Stimulated activated CD4-positive, alpha-beta T cell treated with anti-CD3 and anti-CD28 coated beads, TNF-alpha, amount 100 ng/mL, for 48 hours (primary cell): Measurements from ENCODE around the gene MMAB.

Experiments used
- DNase-seq, 3 donors: peaks; one replicate each; pipeline ENCODE4 v3.0.0-alpha.2; 2020; ENCODE audit warnings: low read depth in 3 of 3

The MMAB gene

GRCh38 chr12:109538191-109538863 is 35.0 kb downstream of the MMAB start:
- no peak for DNase-seq

- DNase-seq: no peak
These were observed 36.2 kb downstream of the MMAB start for GRCh38 chr12:109537136-109537535.

DNA sequence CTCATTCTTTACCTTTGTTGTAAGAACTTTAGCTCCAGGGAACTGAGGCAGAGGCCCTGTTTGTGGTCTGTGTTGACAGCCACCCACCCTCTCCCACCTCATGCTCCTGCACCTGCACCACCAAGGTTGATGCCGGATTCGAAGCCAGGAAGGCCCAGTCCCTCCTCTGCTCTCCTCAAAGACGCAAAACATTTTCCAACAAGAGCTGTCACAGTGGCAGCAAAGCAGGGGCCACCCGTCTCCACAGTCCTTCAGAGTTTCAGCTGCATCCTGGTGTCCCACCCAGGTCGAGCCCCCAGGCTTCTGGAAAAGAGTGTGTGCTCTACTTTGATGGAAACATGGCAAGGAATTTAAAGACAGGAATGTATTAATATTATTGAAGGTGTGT is 37.4 kb downstream of the MMAB start:
- DNase-seq: no peak

DNA sequence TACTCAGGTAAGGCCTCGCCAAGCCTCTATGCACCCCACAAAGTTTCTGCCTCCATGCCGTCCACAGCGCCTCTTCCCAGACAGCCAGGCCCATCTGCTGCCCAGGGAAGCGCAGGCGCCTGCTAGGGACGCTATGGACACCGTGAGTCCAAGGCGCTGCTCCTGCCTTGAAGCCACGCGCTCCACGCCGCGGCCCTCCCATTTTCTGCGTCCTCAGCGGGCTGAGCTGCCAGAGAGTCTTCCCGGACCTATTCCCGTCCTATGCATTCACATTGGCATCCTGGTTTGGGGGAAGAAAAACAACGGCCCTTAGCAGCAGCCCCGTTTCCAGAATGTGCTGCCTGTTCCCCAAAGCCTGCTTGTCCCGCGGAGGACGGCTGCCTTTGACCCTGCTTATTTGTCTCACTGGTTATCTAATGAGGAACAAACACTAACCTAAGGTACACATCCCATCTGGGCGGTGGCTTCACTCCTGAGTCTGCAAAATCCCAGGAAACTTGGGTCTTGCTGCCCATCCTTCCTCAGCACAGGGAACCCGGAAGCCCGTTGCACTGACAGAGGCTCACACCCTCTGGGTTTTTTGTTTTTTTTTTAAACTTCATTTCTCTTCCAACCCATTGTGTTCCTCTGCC is 38.0 kb downstream of the MMAB start:
- DNase-seq: no peak

GRCh38 chr12:109534456-109534855 is 38.8 kb downstream of the MMAB start:
- DNase-seq: no peak

GRCh38 chr12:109533487-109533740 is 39.9 kb downstream of the MMAB start:
- no peak for DNase-seq

DNA sequence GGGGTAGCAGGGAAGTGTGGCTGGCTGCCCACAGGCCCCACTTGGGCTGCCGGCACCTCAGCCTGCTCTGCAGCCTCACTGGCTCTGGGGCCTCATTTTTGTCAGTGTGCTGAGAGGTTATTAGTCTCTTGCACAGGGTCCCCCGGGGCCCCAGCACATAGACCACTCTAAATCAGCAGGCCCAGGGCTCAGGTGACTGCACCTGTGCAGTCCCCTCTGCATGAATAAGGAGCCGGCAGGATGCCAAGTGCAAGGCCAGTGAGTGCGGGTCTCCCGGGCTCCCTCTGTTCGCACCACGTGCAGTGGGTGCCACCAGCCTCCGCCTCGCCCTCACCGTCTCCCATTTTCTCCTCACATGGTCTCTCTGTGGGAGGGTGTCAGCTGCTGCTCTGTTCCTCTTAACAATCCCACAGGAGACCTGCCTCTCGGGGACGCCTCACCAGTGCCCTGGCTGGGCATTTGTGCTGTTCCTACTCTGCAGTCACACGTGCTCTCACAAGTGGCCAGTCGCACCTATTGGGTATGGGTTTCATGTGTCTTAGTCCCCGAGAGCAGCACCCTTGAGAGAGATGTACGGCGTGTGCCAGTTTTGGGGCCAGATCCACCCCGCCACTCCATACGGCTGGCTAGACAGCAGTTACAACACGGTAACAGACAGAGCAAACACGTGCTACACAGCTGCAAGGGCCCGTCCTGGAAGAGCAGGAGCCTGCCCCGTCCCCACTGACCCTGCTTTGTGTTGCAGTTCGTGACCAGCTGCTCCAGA is 40.4 kb downstream of the MMAB start:
- DNase-seq: no peak

- no peak for DNase-seq
These were observed 41.9 kb downstream of the MMAB start for GRCh38 chr12:109531411-109531810.

DNA sequence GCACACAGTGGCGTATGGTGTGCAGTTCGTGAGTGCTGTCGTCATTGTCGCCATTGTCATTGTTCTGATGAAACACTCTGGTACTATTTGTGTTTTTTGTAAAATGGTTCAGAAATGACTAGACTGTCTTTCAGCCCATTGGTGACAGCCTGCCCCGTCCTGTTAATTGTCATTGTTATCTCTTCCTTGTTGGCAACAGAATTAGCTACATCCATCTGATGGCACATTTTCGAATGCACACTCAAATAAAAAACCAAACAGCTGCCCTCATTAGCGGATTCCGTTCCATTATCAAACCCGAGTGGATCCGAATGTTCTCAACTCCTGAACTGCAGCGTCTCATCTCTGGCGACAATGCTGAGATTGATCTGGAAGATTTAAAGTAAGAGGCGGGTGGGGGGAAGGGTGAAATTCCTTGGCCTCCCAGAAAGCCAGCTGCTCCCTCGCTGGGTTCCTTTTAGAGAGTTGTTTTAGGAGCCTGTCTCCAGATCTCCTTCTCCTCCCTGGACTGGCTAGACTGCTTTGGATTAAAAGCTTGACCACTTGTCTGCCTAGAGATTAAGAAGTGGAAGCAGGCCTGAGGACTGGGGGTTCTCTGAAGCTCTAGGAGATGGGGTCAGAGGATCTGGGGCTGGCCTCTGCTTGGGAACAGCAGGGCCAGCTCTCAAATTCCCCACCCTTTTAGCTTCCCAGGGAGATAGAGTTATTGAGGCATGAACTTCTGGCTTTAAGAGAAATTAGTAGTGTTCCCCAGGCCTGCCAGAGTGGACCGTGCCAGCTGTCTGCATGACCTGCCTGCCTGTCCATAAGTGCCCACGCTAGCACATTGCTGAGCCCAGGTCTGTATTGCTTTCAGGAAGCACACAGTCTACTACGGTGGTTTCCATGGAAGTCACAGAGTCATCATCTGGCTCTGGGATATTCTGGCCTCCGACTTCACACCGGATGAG is 43.3 kb downstream of the MMAB start:
- no peak for DNase-seq

DNA sequence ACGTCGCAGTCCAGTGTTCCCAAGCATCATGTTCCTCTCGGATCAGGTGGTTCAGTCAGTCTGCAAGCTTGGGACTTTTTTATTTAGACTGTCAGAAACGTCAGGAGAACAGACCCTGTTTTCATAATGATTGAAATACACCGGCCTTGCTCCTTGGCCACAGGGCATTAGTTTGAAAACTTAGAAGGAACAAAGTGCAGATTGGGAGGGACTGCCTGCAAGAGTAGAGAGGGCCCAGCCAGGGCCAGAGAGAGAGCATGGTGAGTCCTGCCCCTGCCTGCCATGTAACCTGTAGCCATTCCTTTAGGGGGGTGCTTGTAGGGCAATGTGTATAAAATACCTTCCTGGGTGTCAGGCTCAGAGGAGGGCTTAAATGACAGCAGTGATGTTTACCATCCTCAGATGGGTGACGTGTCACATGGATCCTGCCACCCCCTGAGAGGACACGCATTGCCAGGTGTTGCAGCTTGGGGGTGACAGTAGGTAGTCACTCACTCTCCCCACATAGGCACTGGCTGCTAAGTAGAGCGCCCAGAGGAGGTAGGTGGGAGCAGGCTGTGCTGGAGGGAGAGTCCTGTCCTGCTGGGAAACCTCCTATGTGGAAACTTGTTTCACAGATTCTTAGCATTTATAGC is 45.7 kb downstream of the MMAB start:
- DNase-seq: no peak

GRCh38 chr12:109525279-109525585 is 48.1 kb downstream of the MMAB start:
- no peak for DNase-seq

DNA sequence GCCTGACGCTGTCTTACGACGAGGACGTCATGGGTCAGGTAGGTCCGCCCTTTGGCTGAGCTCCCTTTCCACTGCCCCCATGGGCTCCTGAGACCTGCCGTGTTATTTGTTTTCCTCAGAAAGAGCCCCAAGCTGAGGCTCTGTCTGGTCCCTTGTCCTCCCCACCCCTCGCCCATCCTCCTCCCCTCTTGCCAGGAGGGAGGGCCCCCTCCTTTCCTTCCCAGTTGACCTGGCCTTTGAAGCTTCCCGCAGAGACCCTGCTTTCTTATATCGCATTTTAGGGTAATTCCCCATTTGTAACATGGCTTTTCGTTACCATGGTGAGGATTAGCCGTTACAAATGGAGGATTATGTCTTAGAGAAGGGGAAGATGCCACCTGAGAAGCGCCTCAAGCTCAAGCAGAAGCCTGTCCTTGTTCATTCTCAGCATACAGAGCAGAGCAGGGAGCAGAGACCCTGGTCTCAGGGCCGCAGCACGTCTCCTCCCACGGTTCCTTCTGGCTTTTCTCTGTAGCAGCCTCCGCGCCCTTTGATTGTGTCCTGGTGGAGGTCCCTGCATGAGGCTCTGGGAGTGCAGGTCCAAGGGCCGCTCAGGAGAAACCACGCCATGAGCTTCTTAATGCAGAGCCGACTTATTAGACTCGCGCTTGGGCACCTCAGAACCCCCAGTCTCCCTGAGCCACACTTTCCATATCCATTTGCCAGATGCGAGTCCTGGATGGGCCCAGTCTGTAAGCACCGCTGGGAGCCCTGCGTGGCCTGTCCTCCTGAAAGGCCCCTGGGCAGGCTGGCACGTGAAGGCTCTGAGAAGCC is 48.6 kb downstream of the MMAB start:
- DNase-seq: no peak

- DNase-seq: no peak
These were observed 49.8 kb downstream of the MMAB start for GRCh38 chr12:109523504-109523903.

- DNase-seq: no peak
These were observed 50.2 kb downstream of the MMAB start for GRCh38 chr12:109523071-109523470.

DNA sequence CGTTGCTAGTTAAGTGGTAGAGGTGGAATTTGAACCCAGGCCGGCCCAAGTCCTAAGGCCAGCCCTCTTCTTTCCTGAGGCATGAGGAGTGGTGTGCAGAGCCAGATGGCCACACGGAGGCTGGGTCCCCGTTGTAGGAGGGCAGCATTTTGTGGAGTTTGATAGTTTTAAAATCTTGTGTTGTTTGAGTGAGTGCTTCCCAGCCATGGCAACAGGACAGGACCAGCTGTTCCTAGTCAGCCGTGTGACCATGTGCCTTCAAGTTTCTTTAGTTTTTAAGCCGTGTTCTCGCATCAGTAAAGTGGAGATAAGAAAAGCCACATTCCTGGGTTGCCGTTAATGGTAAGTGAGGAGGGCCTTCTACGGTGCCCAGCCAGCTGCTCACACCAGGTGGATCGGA is 51.5 kb downstream of the MMAB start:
- no peak for DNase-seq

DNA sequence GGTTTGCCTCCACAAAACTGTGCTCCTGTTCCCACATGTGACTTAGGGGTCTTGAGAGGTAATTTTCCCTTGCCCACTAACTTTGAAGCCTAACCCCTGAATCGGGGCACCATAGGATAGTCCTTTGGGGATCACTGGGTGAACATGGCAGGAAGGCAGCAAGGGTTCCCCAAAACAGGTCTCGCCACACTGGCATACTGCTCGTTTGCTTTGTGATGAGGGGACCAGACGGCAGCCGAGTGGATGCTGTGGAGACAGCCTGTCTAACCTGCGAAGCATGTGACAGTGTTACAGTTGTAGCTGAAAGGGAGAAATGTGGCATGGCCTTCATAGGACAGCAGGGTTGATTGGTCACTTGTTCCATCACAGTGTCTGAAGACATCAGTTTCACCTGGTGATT is 53.5 kb downstream of the MMAB start:
- no peak for DNase-seq

GRCh38 chr12:109518820-109519665 is 54.3 kb downstream of the MMAB start:
- DNase-seq: peak; percentile 17 to 47 (median 18)

DNA sequence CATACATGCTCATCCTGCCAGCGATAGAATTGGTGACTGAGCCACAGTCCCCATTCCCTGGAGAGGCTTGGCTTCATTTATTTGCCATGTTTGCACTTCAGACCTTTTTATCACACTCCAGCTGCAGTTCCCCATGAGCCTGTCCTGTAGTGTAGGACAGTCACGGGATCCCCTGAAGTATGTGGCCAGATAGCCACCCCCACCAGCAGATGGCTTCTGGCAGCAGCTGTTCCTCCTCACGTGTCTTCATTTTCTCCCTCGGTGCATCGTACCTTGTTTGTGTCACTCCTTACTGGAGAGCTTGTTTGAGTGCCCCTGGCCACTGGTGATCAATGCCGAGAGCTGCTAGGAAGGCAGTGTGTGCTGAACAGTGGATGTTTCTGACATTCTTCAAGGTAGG is 55.7 kb downstream of the MMAB start:
- DNase-seq: no peak

DNA sequence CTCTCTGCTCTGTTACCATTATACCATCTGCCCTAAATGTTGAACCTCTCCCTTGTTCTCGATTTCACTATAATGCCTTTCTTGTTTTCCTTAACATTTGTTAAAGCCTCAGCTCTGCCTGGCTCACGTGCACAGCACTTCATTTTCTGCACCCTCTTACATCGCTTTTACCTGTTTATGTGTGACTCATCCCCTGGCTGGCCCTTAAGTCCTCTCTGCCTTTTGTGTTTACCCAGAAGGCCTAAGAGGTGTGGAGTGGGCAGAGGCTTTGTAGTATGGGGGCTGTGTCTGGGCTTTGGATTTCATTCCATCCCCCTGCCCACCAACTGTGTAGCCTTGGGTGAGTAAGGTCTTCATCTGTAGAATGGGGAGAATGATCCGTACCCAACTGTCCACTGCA is 59.3 kb downstream of the MMAB start:
- no peak for DNase-seq

- no peak for DNase-seq
These were observed 60.3 kb downstream of the MMAB start for GRCh38 chr12:109513051-109513450.
